Epithelial cell of umbilical artery (primary cell): ENCODE data around the gene NSF. TPM values are rescaled to one million over a fixed set of nuclear protein-coding genes. Genes with fewer than 3 reads are reported as not detected.

ENCODE experiments used
- total RNA-seq: library from RNA; depleted of rRNA; stranded (reverse); fragments of >200 nt; gene quantifications from 2 replicates; pipeline ENCODE4 v1.2.3, GENCODE V29; 2014

The NSF gene
- 38.0 and 45.0 TPM in 2 replicates for total RNA-seq

GRCh38 chr17:46590157-46591146 lies at the start of gene NSF:
Gene NSF (plus strand): TSS chr17:46590669. CDS start chr17:46590776, 107 bp downstream.

GRCh38 chr17:46579083-46580075 lies 11.1 kb upstream of the NSF start, which contains the start of gene ARL17A:
Gene ARL17A (minus strand): TSS chr17:46579691. CDS start chr17:46576322, 3,369 bp downstream.

Other genes starting within 250 kb of the NSF start
- 4.5 and 9.1 TPM in 2 replicates for gene ARL17B, start 228.9 kb upstream of the NSF start, total RNA-seq
- 1.6 and 3.8 TPM in 2 replicates for gene LRRC37A2, start 78.2 kb upstream of the NSF start, total RNA-seq
- gene ARL17A, start 11.0 kb upstream of the NSF start, total RNA-seq, result 0.97 and 2.0 TPM in 2 replicates
- 1.2 and 1.3 TPM in 2 replicates for gene WNT3, start 228.0 kb downstream of the NSF start, total RNA-seq